Smooth muscle cell of the brain vasculature (primary cell): Measurements from ENCODE around the gene PMPCB.
A peak's percentile ranks its signal among the peaks of the same experiment; 100 is the strongest.
"Not testable (repeated sequence)": the region's sequence is repeated elsewhere in the genome, so short reads cannot be mapped to it uniquely, and the experiment has no call there.

Experiments used
- DNase-seq: peaks from one replicate; pipeline ENCODE4 v3.0.0-alpha.2; 2012; ENCODE audit warnings: low read depth, low spot score

The PMPCB gene, protein sequence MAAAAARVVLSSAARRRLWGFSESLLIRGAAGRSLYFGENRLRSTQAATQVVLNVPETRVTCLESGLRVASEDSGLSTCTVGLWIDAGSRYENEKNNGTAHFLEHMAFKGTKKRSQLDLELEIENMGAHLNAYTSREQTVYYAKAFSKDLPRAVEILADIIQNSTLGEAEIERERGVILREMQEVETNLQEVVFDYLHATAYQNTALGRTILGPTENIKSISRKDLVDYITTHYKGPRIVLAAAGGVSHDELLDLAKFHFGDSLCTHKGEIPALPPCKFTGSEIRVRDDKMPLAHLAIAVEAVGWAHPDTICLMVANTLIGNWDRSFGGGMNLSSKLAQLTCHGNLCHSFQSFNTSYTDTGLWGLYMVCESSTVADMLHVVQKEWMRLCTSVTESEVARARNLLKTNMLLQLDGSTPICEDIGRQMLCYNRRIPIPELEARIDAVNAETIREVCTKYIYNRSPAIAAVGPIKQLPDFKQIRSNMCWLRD

GRCh38 chr7:103296901-103297836, at the start of gene PMPCB:
Gene PMPCB, plus strand, starts transcription at chr7:103297435. Its CDS starts 25 bp downstream, at chr7:103297460.
- DNase-seq, result peak; percentile 76

DNA sequence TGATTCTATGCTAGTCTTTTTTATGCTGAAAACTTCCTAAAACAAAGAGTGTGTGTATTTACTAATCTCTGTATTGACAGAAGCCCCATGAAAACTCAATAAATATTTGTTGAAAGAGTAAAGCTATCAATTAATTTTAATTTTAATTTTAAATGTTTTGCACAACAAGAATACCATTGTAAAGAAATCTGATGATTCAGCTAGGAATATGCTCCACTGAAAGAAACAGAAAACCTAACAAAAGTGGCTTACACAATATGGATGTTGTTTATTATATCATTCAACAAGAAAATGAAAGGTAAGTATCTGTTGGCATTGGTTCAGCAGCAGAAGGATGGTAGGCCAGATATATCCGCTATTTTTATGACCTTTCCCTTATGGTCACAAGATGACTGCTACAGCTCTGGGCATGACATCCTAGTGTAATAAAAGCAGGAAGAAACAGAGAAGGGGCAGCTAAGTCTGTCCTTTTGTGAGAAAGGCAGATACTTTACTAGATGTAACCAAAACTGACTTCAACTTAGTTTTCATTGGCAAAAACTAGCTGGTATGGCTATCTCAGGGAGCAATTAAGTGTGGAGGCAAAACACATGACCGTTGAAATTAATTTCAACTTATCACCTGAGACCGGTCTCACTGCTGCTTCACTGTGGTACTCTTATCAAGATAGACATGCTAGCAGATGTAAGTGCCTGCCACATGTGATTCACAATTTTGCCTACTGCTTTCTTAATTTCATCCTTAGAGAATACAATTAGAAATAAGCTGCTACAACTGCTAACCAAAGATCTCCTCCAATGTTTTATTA, 43.3 kb upstream of the PMPCB start:
- not testable (repeated sequence) for DNase-seq

- DNase-seq, result not testable (repeated sequence)
Observed at GRCh38 chr7:103264054-103264453, 33.2 kb upstream of the PMPCB start.

GRCh38 chr7:103266229-103266628, 31.0 kb upstream of the PMPCB start:
- not testable (repeated sequence) for DNase-seq

DNA sequence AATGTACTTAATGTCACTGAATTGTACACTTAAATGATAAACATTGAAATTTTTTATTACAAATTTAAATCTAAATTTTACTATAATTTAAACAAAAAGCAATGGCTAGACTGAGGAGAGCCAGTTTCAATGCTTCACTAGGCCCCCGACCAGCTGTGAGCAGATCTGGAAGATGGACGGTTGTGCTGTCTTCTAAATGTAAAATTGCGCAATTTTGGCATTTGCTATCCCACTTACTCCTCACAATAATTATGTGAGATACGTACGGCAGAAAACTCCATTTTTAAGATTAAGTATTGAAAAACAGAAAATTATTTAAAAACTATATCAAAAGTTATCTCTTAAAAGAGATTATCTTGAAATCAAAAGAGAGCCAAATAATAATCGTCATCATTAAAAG, 23.9 kb upstream of the PMPCB start:
- not testable (repeated sequence) for DNase-seq

- DNase-seq, result not testable (repeated sequence)
Observed at GRCh38 chr7:103274867-103275266, 22.4 kb upstream of the PMPCB start.

GRCh38 chr7:103278195-103278594, 19.0 kb upstream of the PMPCB start:
- DNase-seq, result not testable (repeated sequence)

DNA sequence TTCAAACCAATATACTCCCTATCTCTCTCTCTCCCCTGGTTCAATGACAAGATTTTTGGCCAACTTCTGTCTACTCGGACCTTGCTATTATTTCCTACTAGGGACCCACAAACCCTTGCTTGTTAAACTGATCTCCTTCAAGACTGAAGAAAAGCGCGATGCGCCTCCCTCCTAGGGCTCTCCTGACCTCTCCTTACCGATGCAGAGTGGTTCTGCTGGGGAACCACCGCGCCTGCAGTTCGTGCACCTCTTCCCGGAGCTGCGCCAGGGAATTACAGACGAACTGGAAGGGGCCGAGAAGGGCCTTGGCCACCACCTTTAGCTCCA, 17.6 kb upstream of the PMPCB start:
- not testable (repeated sequence) for DNase-seq

DNA sequence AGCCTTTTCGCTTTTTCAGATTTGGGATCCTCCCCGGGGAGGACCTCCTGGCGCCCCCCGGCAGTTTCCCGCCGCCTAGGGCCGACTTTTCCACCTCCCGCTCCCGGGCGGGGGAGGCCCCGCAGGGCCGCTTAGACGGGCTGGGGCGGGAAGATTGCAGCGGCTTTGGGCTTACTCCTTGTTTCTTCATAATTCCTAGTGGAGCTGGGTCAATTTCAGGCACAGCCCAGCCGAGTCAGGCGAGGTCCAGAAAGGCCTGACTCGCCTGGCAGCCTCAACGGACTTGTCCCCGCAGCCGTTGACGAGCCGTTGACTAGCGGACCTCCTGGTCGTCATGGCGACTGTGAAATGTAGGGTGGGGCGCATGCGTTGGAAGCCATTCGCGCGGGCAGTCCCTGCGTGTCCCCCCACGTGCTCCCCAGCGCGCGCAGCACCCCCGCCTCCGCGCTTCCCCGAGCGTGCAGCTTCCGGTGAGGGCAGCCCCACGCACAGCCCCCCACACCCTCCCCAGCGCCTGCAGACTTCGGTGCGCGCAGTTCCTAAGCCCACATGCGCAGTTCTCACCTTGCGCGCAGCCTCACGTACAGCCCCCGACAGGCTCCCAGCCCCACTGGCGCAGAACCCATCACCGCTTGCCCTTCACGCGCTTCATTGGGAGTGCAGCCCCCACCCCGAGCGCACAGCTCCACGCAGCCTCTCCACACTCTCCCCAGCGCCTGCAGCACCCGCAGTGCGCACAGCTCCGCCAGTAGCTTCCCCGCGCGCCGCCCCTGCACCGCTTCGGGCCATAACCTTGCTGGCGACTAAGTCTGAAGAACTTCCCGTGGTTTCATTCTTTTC, 17.1 kb upstream of the PMPCB start:
- DNase-seq, result not testable (repeated sequence)

DNA sequence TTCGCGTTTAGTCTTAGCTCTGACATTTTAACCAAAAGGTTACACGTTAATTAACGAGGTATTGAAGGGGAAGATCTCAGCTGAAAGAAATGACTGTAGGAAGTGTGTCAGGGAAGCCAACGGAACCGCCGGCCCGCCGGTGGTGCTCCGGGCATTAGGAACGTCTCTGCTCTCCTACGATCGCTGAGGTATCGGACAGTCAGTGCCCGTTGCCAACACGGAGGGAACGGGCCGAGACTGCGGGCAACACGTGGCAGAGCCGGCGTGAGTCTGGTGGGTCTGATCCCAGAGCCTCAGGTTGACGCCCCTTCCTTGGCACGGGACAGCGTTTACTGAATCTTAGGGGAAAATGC, 16.5 kb upstream of the PMPCB start:
- not testable (repeated sequence) for DNase-seq

DNA sequence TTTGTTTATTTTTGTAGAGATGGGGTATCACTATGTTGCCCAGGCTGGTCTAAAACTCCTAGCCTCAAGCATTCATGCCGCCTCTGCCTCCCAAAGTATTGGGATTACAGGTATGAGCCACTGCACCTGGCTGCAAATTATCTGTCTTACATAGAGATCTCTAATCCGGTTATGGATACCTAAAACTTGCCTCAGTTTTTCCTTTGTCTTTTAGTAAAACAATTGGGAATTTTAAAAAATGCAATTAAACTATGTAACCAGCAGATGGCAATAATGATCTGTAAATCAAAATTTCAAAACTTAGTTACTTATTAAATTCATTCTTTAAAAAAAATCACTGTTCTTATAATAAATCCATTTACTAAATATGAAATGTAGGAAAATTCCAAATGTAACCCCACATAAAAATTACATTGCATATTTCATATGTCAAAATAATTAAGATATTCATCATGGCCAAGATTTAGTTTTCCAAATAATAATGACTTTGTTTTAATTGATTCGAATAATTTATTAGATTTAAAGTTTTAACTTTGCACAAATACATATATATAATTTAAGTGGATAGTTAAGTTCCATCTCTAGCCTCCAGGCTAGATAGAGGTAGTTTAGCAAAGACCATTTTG, 14.3 kb upstream of the PMPCB start:
- DNase-seq, result not testable (repeated sequence)

DNA sequence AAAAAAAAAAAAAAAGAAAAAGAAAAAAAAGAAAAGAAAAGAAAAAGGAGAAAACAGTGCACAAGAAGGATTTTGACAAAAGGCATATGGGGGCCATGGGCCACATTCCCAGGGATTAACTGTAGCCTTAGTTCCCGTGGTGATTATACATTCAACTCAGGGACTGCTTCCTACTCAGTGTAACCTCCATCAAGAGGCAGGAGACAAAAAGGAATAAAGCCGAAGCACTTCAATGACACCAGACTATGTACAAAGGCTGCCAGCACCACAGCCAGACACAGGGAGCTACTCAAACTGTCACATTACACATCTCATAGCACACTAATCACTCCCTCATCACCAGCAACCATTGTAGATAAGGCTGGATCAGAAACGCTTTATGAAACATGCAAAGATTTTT, 5.1 kb upstream of the PMPCB start:
- DNase-seq, result no peak

DNA sequence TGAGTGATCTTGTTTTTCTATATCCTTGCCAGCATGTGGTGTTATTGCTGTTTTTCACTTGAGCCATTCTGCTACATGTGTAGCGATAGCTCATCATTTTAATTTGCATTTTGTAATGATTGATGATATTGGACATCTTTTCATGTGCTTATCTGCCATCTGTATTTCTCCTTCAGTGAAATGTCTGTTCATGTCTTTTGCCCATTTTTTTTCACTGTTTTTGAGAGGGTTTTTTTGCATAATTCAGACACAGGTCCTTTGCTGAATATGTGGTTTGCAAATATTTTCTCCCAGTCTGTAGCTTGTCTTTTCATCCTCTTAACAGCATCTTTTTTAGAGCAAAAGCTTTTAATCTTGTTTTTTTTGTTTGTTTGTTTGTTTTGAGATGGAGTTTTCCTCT, 3.7 kb upstream of the PMPCB start:
- DNase-seq, result no peak

GRCh38 chr7:103297837-103298179, 573 bp downstream of the PMPCB start:
- no peak for DNase-seq

GRCh38 chr7:103299660-103300059, 2.4 kb downstream of the PMPCB start:
- DNase-seq, result no peak

GRCh38 chr7:103301441-103301840, 4.2 kb downstream of the PMPCB start:
- DNase-seq, result no peak

DNA sequence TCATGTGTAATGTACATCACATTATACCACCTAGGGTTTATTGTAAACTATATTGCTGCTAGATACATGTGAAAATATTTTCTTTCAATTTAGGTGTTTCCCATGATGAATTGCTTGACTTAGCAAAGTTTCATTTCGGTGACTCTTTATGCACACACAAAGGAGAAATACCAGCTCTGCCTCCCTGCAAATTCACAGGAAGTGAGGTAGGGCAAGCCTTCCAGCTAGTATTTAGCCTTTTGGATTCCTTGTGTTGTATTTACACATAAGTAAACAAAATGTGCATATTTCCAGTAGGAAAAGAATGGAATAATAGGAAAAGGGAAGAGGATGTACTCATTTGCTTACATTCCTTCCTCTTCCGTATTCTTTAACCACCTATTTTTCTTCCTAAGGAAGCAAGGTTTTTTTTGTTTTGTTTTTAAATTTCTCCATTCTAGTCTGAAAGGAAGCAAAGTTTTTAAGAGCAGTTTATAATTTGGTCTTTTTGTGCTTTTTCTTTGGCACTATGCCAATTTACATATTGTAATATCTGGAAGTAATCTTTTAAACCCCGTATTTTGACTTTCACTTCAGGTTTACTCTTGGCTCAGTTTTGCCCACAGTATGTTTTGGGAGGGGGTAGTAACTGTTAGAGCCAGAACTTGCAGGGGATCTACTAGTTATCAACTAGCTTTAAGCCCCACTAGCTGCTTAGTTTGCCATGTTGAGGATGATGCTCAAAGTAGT, 10.4 kb downstream of the PMPCB start:
- no peak for DNase-seq

GRCh38 chr7:103314852-103315251, 17.6 kb downstream of the PMPCB start:
- DNase-seq, result no peak

DNA sequence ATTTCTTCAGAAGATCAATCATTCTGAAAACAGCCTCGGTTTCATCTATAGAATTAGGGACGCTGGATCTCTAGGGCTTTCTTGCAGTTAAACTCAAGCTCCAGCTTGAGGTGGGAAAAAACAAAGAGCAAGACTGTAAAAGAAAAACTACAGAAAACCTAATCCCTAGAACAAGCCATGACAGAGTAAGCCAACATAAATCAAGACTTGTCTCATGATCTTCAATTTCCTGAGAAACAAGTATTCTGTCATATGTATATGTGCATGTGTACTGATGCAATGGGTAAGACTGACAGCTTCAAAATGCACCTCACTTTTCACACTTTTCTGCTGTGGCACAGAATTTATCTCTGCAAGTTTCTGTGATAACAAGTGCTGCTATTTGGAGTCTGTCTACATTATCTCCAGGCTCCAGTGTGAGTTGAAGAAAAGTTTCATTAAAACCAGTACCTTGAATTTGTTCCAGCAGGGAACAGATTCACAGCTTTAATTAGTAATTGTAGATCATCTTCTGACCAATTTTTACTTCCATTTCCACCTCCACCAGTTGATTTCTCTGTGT, 19.2 kb downstream of the PMPCB start:
- no peak for DNase-seq
